ENCODE data around the gene PSMD9. TPM values are rescaled to one million over a fixed set of nuclear protein-coding genes. Genes with fewer than 3 reads are reported as not detected.
"Not testable (repeated sequence)": the region's sequence is repeated elsewhere in the genome, so short reads cannot be mapped to it uniquely, and the experiment has no call there.

PSMD9 gene
- polyA plus RNA-seq, 12 donors: 34.6 to 46.5 (median 41.9) TPM; not detected in 1

- DNase-seq: peak; percentile 77
Observed at GRCh38 chr12:121917950-121918678, 29.5 kb downstream of the PSMD9 start, which contains the start of gene CFAP251. Gene CFAP251 (plus strand): TSS chr12:121918592. CDS start chr12:121921306, 2,714 bp downstream.

GRCh38 chr12:121918679-121919038, 30.1 kb downstream of the PSMD9 start:
- DNase-seq: no peak

- no peak for DNase-seq
Observed at GRCh38 chr12:121921066-121921465, 32.5 kb downstream of the PSMD9 start.

- DNase-seq: peak; percentile 25
Observed at GRCh38 chr12:121925358-121925695, 36.7 kb downstream of the PSMD9 start.

GRCh38 chr12:121926874-121927706, 38.5 kb downstream of the PSMD9 start:
- no peak for DNase-seq

- DNase-seq: no peak
Observed at GRCh38 chr12:121927813-121928212, 39.2 kb downstream of the PSMD9 start.

GRCh38 chr12:121929545-121929944, 41.0 kb downstream of the PSMD9 start:
- not testable (repeated sequence) for DNase-seq

- no peak for DNase-seq
Observed at GRCh38 chr12:121930862-121931261, 42.3 kb downstream of the PSMD9 start.

- no peak for DNase-seq
Observed at GRCh38 chr12:121932176-121932536, 43.6 kb downstream of the PSMD9 start.

GRCh38 chr12:121932914-121933521, 44.4 kb downstream of the PSMD9 start:
- DNase-seq: no peak

- no peak for DNase-seq
Observed at GRCh38 chr12:121933522-121934308, 45.1 kb downstream of the PSMD9 start.

GRCh38 chr12:121934309-121934664, 45.7 kb downstream of the PSMD9 start:
- no peak for DNase-seq

- no peak for DNase-seq
Observed at GRCh38 chr12:121937654-121938053, 49.1 kb downstream of the PSMD9 start.

GRCh38 chr12:121939186-121939585, 50.6 kb downstream of the PSMD9 start:
- no peak for DNase-seq

GRCh38 chr12:121939992-121940766, 51.6 kb downstream of the PSMD9 start:
- no peak for DNase-seq

- no peak for DNase-seq
Observed at GRCh38 chr12:121942145-121942718, 53.6 kb downstream of the PSMD9 start.

GRCh38 chr12:121943926-121944325, 55.3 kb downstream of the PSMD9 start:
- no peak for DNase-seq

- no peak for DNase-seq
Observed at GRCh38 chr12:121946313-121947025, 57.9 kb downstream of the PSMD9 start.

GRCh38 chr12:121947981-121948380, 59.4 kb downstream of the PSMD9 start:
- no peak for DNase-seq
